Nephron (organoid): ENCODE data around the gene PSEN2.
"Not testable (repeated sequence)": the region's sequence is repeated elsewhere in the genome, so short reads cannot be mapped to it uniquely, and the experiment has no call there.

ENCODE experiments used
- H3K27ac Mint-ChIP-seq, 3 experiments: 2 replicates each; pipeline ENCODE4 v1.8.0; 2020; ENCODE audit warnings: mixed read lengths in 3 of 3, mild to moderate bottlenecking in 2 of 3, moderate library complexity in 1 of 3
- H3K27me3 Mint-ChIP-seq: 2 replicates; pipeline ENCODE4 v1.8.0; 2021; ENCODE audit warnings: low read depth, mild to moderate bottlenecking, moderate library complexity, mixed read lengths
- H3K36me3 Mint-ChIP-seq: 2 replicates; pipeline ENCODE4 v1.8.0; 2020; ENCODE audit warnings: low read depth, mixed read lengths
- H3K4me1 Mint-ChIP-seq: 2 replicates; pipeline ENCODE4 v1.8.0; 2020; ENCODE audit warnings: mixed read lengths
- H3K4me3 Mint-ChIP-seq, 3 experiments: 2 replicates each; pipeline ENCODE4 v1.8.0; 2020; ENCODE audit warnings: mild to moderate bottlenecking in 3 of 3, mixed read lengths in 3 of 3, moderate library complexity in 2 of 3
- H3K9me3 Mint-ChIP-seq: 2 replicates; pipeline ENCODE4 v1.8.0; 2020; ENCODE audit warnings: mixed read lengths
- CTCF ChIP-seq, 3 experiments: fragments of 200-600 bp; sonication (generic); IDR thresholded peaks; one replicate each; pipeline ENCODE4 v1.5.0; 2021; ENCODE audit warnings: antibody characterized with exemption in 3 of 3; ENCODE audit not compliant: unreplicated experiment in 3 of 3

PSEN2 gene

GRCh38 chr1:226832613-226833012, 37.8 kb upstream of the PSEN2 start:
- Mint-ChIP-seq H3K4me1 (peaks cover 6% of the 10 kb centered on the region), H3K9me3 (no peaks in the 10 kb centered on the region), H3K36me3 (no peaks in the 10 kb centered on the region), H3K4me3 (no peak overlapping the region), H3K27me3 (peaks cover 5% of the 10 kb centered on the region), H3K27ac (no peak overlapping the region)
- TF ChIP-seq CTCF (IDR thresholded peaks at IDR 0.05; ENCODE audit: unreplicated experiment in 3 of 3), result no peak

- H3K27ac Mint-ChIP-seq, H3K4me3 Mint-ChIP-seq, H3K27me3 Mint-ChIP-seq, H3K9me3 Mint-ChIP-seq, H3K4me1 Mint-ChIP-seq, H3K36me3 Mint-ChIP-seq: not testable (repeated sequence)
These were observed 36.2 kb upstream of the PSEN2 start for GRCh38 chr1:226834179-226834578.

GRCh38 chr1:226835396-226835795, 35.0 kb upstream of the PSEN2 start:
- not testable (repeated sequence) for H3K4me3 Mint-ChIP-seq, H3K27me3 Mint-ChIP-seq, H3K36me3 Mint-ChIP-seq, H3K27ac Mint-ChIP-seq, H3K9me3 Mint-ChIP-seq, H3K4me1 Mint-ChIP-seq

GRCh38 chr1:226837966-226838365, 32.5 kb upstream of the PSEN2 start:
- H3K27me3 Mint-ChIP-seq, H3K4me3 Mint-ChIP-seq: not testable (repeated sequence)

GRCh38 chr1:226838456-226838855, 32.0 kb upstream of the PSEN2 start:
- Mint-ChIP-seq H3K27me3 (peaks cover 4% of the 10 kb centered on the region), H3K4me3 (no peak overlapping the region), H3K27ac (no peak overlapping the region), H3K36me3 (no peaks in the 10 kb centered on the region), H3K4me1 (no peaks in the 10 kb centered on the region), H3K9me3 (no peaks in the 10 kb centered on the region)
- no peak for TF ChIP-seq CTCF (IDR thresholded peaks at IDR 0.05; ENCODE audit: unreplicated experiment in 3 of 3)

More at GRCh38 chr1:226837966-226838365, 32.5 kb upstream of the PSEN2 start:
- H3K9me3 Mint-ChIP-seq, H3K27ac Mint-ChIP-seq, H3K4me1 Mint-ChIP-seq, H3K36me3 Mint-ChIP-seq: not testable (repeated sequence)

GRCh38 chr1:226845624-226846023, 24.8 kb upstream of the PSEN2 start:
- H3K9me3 Mint-ChIP-seq, result peaks cover 4% of the 10 kb centered on the region
- H3K4me3 Mint-ChIP-seq, result no peak overlapping the region
- TF ChIP-seq CTCF (IDR thresholded peaks at IDR 0.05; ENCODE audit: unreplicated experiment in 3 of 3), result no peak
- no peaks in the 10 kb centered on the region for H3K36me3 Mint-ChIP-seq
- no peaks in the 10 kb centered on the region for H3K4me1 Mint-ChIP-seq
- no peak overlapping the region for H3K27ac Mint-ChIP-seq
- peaks cover 9% of the 10 kb centered on the region for H3K27me3 Mint-ChIP-seq

- Mint-ChIP-seq H3K27ac (no peak overlapping the region), H3K36me3 (no peaks in the 10 kb centered on the region), H3K4me3 (no peak overlapping the region), H3K4me1 (no peaks in the 10 kb centered on the region), H3K27me3 (peaks cover 9% of the 10 kb centered on the region), H3K9me3 (peaks cover 4% of the 10 kb centered on the region)
- TF ChIP-seq CTCF (IDR thresholded peaks at IDR 0.05; ENCODE audit: unreplicated experiment in 3 of 3), result no peak
These were observed 23.6 kb upstream of the PSEN2 start for GRCh38 chr1:226846786-226847185.

- not testable (repeated sequence) for H3K27me3 Mint-ChIP-seq, H3K27ac Mint-ChIP-seq, H3K4me3 Mint-ChIP-seq, H3K36me3 Mint-ChIP-seq, H3K9me3 Mint-ChIP-seq
- H3K4me1 Mint-ChIP-seq, result peaks cover 14% of the 10 kb centered on the region
These were observed 15.9 kb upstream of the PSEN2 start for GRCh38 chr1:226854548-226854947.
